ENCODE data around the gene SEC14L6.
"Not testable (repeated sequence)": the region's sequence is repeated elsewhere in the genome, so short reads cannot be mapped to it uniquely, and the experiment has no call there.

SEC14L6 gene

GRCh38 chr22:30574095-30574981 is 27.8 kb upstream of the SEC14L6 start, which contains the start of gene GAL3ST1:
Gene GAL3ST1 (minus strand): TSS chr22:30574665. CDS start chr22:30557392, 17,273 bp downstream.
- no peak for DNase-seq (ENCODE audit: low read depth)
- TF ChIP-seq CTCF (IDR thresholded peaks at IDR 0.05; ENCODE audit: low read length, missing control alignments), result no peak
- no peak within 1 kb of the TSS for H3K4me3 ChIP-seq (replicated peaks; ENCODE audit: low read depth, low read length)

- no peak for TF ChIP-seq CTCF (IDR thresholded peaks at IDR 0.05; ENCODE audit: low read length, missing control alignments)
- DNase-seq (ENCODE audit: low read depth), result no peak
- H3K4me3 ChIP-seq (replicated peaks; ENCODE audit: low read depth, low read length), result no peak overlapping the region
Measured at GRCh38 chr22:30573594-30574094, 27.1 kb upstream of the SEC14L6 start.

GRCh38 chr22:30572840-30573593 is 26.5 kb upstream of the SEC14L6 start:
- no peak for DNase-seq (ENCODE audit: low read depth)
- no peak for TF ChIP-seq CTCF (IDR thresholded peaks at IDR 0.05; ENCODE audit: low read length, missing control alignments)
- no peak overlapping the region for H3K4me3 ChIP-seq (replicated peaks; ENCODE audit: low read depth, low read length)

- no peak overlapping the region for H3K4me3 ChIP-seq (replicated peaks; ENCODE audit: low read depth, low read length)
- DNase-seq (ENCODE audit: low read depth), result no peak
- TF ChIP-seq CTCF (IDR thresholded peaks at IDR 0.05; ENCODE audit: low read length, missing control alignments), result no peak
Measured at GRCh38 chr22:30572210-30572609, 25.7 kb upstream of the SEC14L6 start.

- no peak for DNase-seq (ENCODE audit: low read depth)
- H3K4me3 ChIP-seq (replicated peaks; ENCODE audit: low read depth, low read length), result no peak overlapping the region
- TF ChIP-seq CTCF (IDR thresholded peaks at IDR 0.05; ENCODE audit: low read length, missing control alignments), result no peak
Measured at GRCh38 chr22:30569674-30570202, 23.2 kb upstream of the SEC14L6 start.

- DNase-seq (ENCODE audit: low read depth), result no peak
- no peak for TF ChIP-seq CTCF (IDR thresholded peaks at IDR 0.05; ENCODE audit: low read length, missing control alignments)
- no peak overlapping the region for H3K4me3 ChIP-seq (replicated peaks; ENCODE audit: low read depth, low read length)
Measured at GRCh38 chr22:30568137-30568805, 21.7 kb upstream of the SEC14L6 start.

GRCh38 chr22:30567277-30567676 is 20.7 kb upstream of the SEC14L6 start:
- not testable (repeated sequence) for DNase-seq (ENCODE audit: low read depth); H3K4me3 ChIP-seq (replicated peaks; ENCODE audit: low read depth, low read length)

Data from fibroblast of pulmonary artery (primary cell).